Endothelial cell (in vitro differentiated cells): ENCODE results near the gene SEC11A. TPM values are rescaled to one million over a fixed set of nuclear protein-coding genes. Genes with fewer than 3 reads are reported as not detected.

Source experiments
- DNase-seq: peaks from one replicate; pipeline ENCODE4 v3.0.0; 2021; ENCODE audit warnings: low spot score
- H3K27ac Mint-ChIP-seq: one replicate; pipeline ENCODE4 v1.8.0; 2021; ENCODE audit warnings: mixed read lengths, inconsistent platforms; ENCODE audit not compliant: unreplicated experiment
- H3K27me3 Mint-ChIP-seq: one replicate; pipeline ENCODE4 v1.8.0; 2021; ENCODE audit warnings: mild to moderate bottlenecking, moderate library complexity, mixed read lengths, inconsistent platforms; ENCODE audit not compliant: unreplicated experiment
- H3K36me3 Mint-ChIP-seq: one replicate; pipeline ENCODE4 v1.8.0; 2021; ENCODE audit warnings: mild to moderate bottlenecking, low read depth, mixed read lengths, inconsistent platforms; ENCODE audit not compliant: unreplicated experiment
- H3K4me1 Mint-ChIP-seq: one replicate; pipeline ENCODE4 v1.8.0; 2021; ENCODE audit warnings: mild to moderate bottlenecking, mixed read lengths, inconsistent platforms; ENCODE audit not compliant: unreplicated experiment
- H3K4me3 Mint-ChIP-seq: one replicate; pipeline ENCODE4 v1.8.0; 2021; ENCODE audit warnings: mild to moderate bottlenecking, mixed read lengths, inconsistent platforms; ENCODE audit not compliant: unreplicated experiment
- H3K9me3 Mint-ChIP-seq: one replicate; pipeline ENCODE4 v1.8.0; 2021; ENCODE audit warnings: mixed read lengths, inconsistent platforms; ENCODE audit not compliant: unreplicated experiment
- CTCF ChIP-seq: fragments of 200-600 bp; sonication (generic); IDR thresholded peaks from one replicate; pipeline ENCODE4 v1.5.0; 2021; ENCODE audit warnings: antibody characterized with exemption; ENCODE audit not compliant: unreplicated experiment
- total RNA-seq: library from RNA; stranded (reverse); fragmentation: NEBNext Ultra II Directional; extraction: Animal tissue kit (Norgen Biotek cat#: 25700); gene quantifications from one replicate; pipeline ENCODE4 v1.2.1, GENCODE V29; 2021; ENCODE audit not compliant: unreplicated experiment

Gene SEC11A
- total RNA-seq, 1 donor from 2014 or later: 204 TPM

- Mint-ChIP-seq H3K9me3 (no peaks in the 10 kb centered on the region), H3K36me3 (no peaks in the 10 kb centered on the region), H3K27me3 (peaks cover 11% of the 10 kb centered on the region), H3K4me3 (peak within 1 kb of the TSS; percentile 98), H3K4me1 (peaks cover 41% of the 10 kb centered on the region), H3K27ac (peak within 1 kb of the TSS; percentile 96)
- DNase-seq: peak; percentile 78
- TF ChIP-seq CTCF: no peak
Observed at GRCh38 chr15:84748274-84749110, 32.6 kb upstream of the SEC11A start, which contains the start of gene ZNF592. Gene ZNF592, plus strand, starts transcription at chr15:84748592. Its CDS starts 34,084 bp downstream, at chr15:84782676.

- H3K9me3 Mint-ChIP-seq: no peaks in the 10 kb centered on the region
- TF ChIP-seq CTCF: no peak
- peak; percentile 74 for DNase-seq
- H3K27me3 Mint-ChIP-seq: peaks cover 11% of the 10 kb centered on the region
- no peaks in the 10 kb centered on the region for H3K36me3 Mint-ChIP-seq
- peak overlapping the region; percentile 98 for H3K4me3 Mint-ChIP-seq
- peaks cover 36% of the 10 kb centered on the region for H3K4me1 Mint-ChIP-seq
- peak overlapping the region; percentile 96 for H3K27ac Mint-ChIP-seq
Observed at GRCh38 chr15:84747416-84748273, 31.7 kb upstream of the SEC11A start.

GRCh38 chr15:84741121-84741520 lies 25.2 kb upstream of the SEC11A start:
- peaks cover 1% of the 10 kb centered on the region for H3K27me3 Mint-ChIP-seq
- DNase-seq: no peak
- H3K36me3 Mint-ChIP-seq: no peaks in the 10 kb centered on the region
- H3K27ac Mint-ChIP-seq: no peak overlapping the region
- H3K4me3 Mint-ChIP-seq: no peak overlapping the region
- TF ChIP-seq CTCF: no peak
- H3K4me1 Mint-ChIP-seq: no peaks in the 10 kb centered on the region
- H3K9me3 Mint-ChIP-seq: no peaks in the 10 kb centered on the region

GRCh38 chr15:84740691-84741090 lies 24.8 kb upstream of the SEC11A start:
- Mint-ChIP-seq H3K27me3 (peaks cover 1% of the 10 kb centered on the region), H3K27ac (no peak overlapping the region), H3K4me1 (no peaks in the 10 kb centered on the region)

More at GRCh38 chr15:84740691-84741090, 24.8 kb upstream of the SEC11A start:
- Mint-ChIP-seq H3K9me3 (no peaks in the 10 kb centered on the region), H3K4me3 (no peak overlapping the region), H3K36me3 (no peaks in the 10 kb centered on the region)
- DNase-seq: no peak
- TF ChIP-seq CTCF: no peak
